HG03521 (cell line): ENCODE data around the gene BTD.

Experiments used
- ATAC-seq: cut with Tn5 transposase; IDR thresholded peaks from one replicate; pipeline ENCODE4 v1.9.1; 2021; ENCODE audit warnings: mild to moderate bottlenecking, moderate library complexity; ENCODE audit not compliant: unreplicated experiment

The BTD gene

GRCh38 chr3:15634671-15635070 is 33.1 kb downstream of the BTD start:
- no peak for ATAC-seq

- no peak for ATAC-seq
These were observed 33.6 kb downstream of the BTD start for GRCh38 chr3:15635121-15635661.

GRCh38 chr3:15636028-15636709 is 34.6 kb downstream of the BTD start:
- no peak for ATAC-seq

- ATAC-seq, result no peak
These were observed 35.8 kb downstream of the BTD start for GRCh38 chr3:15637131-15637951.

GRCh38 chr3:15638193-15638890 is 36.8 kb downstream of the BTD start:
- ATAC-seq, result no peak

GRCh38 chr3:15638891-15639262 is 37.3 kb downstream of the BTD start:
- ATAC-seq, result no peak

GRCh38 chr3:15645246-15645645 is 43.7 kb downstream of the BTD start:
- ATAC-seq, result no peak

GRCh38 chr3:15645740-15646501 is 44.4 kb downstream of the BTD start:
- no peak for ATAC-seq

- peak; percentile 14 for ATAC-seq
These were observed 45.4 kb downstream of the BTD start for GRCh38 chr3:15646851-15647511.

GRCh38 chr3:15647611-15648167 is 46.1 kb downstream of the BTD start:
- ATAC-seq, result peak; percentile 80

- ATAC-seq, result no peak
These were observed 47.8 kb downstream of the BTD start for GRCh38 chr3:15649341-15649740.

GRCh38 chr3:15649858-15650257 is 48.3 kb downstream of the BTD start:
- ATAC-seq, result no peak

GRCh38 chr3:15651396-15651795 is 49.9 kb downstream of the BTD start:
- ATAC-seq, result no peak

GRCh38 chr3:15653321-15653720 is 51.8 kb downstream of the BTD start:
- no peak for ATAC-seq

GRCh38 chr3:15654127-15654526 is 52.6 kb downstream of the BTD start:
- no peak for ATAC-seq

GRCh38 chr3:15654891-15655290 is 53.3 kb downstream of the BTD start:
- no peak for ATAC-seq

GRCh38 chr3:15656342-15656741 is 54.8 kb downstream of the BTD start:
- no peak for ATAC-seq

GRCh38 chr3:15657016-15657415 is 55.5 kb downstream of the BTD start:
- no peak for ATAC-seq

GRCh38 chr3:15659254-15659975 is 57.9 kb downstream of the BTD start:
- ATAC-seq, result no peak
